VCaP (cell line): ENCODE data around the gene CYP4X1.
"Not testable (repeated sequence)": the region's sequence is repeated elsewhere in the genome, so short reads cannot be mapped to it uniquely, and the experiment has no call there.

Experiments used
- H3K27ac ChIP-seq: fragments of 450-650 bp; 2 replicates; pipeline ENCODE4 v1.5.1; 2017
- TF ChIP-seq, protein P1 (sequence below): fragments of 450-650 bp; conservative IDR thresholded peaks from 2 replicates; pipeline ENCODE4 v1.5.1; 2017; ENCODE audit warnings: mild to moderate bottlenecking, moderate library complexity

CYP4X1 gene

GRCh38 chr1:47002211-47002610 lies 21.3 kb upstream of the CYP4X1 start:
- TF ChIP-seq, protein P1, sequence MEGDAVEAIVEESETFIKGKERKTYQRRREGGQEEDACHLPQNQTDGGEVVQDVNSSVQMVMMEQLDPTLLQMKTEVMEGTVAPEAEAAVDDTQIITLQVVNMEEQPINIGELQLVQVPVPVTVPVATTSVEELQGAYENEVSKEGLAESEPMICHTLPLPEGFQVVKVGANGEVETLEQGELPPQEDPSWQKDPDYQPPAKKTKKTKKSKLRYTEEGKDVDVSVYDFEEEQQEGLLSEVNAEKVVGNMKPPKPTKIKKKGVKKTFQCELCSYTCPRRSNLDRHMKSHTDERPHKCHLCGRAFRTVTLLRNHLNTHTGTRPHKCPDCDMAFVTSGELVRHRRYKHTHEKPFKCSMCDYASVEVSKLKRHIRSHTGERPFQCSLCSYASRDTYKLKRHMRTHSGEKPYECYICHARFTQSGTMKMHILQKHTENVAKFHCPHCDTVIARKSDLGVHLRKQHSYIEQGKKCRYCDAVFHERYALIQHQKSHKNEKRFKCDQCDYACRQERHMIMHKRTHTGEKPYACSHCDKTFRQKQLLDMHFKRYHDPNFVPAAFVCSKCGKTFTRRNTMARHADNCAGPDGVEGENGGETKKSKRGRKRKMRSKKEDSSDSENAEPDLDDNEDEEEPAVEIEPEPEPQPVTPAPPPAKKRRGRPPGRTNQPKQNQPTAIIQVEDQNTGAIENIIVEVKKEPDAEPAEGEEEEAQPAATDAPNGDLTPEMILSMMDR: peak; percentile 82
- H3K27ac ChIP-seq: no peak overlapping the region

DNA sequence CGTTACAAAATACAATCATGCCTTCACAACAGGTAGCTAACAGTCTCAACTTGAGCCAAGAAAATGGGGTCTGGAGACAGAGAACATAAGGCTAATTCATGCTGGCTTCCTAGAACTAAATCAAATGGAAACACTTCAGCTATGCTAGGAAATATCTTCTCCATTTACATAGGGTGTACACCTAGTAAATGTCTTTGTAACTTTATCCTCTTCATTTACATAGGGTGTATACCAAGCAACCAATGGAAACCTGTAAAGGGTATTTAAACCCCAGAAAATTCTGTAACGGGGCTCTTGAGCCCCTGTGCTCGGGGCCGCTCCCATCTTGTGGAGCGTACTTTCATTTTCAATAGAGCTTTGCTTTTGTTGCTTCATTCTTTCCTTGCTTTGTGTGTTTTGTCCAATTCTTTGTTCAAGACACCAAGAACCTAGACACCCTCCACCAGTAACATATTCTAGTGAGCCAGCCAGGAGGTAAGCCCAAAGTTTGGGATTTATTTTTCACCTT lies 19.5 kb upstream of the CYP4X1 start:
- TF ChIP-seq, protein P1: no peak

DNA sequence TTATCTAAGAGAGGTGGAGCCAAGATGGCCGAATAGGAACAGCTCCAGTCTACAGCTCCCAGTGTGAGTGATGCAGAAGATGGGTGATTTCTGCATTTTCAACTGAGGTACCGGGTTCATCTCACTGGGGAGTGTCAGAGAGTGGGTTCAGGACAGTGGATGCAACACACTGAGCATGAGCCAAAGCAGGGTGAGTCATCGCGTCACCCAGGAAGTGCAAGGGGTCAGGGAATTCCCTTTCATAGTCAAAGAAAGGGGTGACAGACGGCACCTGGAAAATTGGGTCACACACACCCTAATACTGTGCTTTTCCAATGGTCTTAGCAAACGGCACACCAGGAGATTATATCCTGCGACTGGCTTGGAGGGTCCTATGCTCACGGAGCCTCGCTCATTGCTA lies 17.0 kb upstream of the CYP4X1 start:
- not testable (repeated sequence) for H3K27ac ChIP-seq

More for the DNA sequence above, 19.5 kb upstream of the CYP4X1 start:
- H3K27ac ChIP-seq: no peak overlapping the region

GRCh38 chr1:47013293-47013692 lies 10.2 kb upstream of the CYP4X1 start:
- no peak overlapping the region for H3K27ac ChIP-seq
- TF ChIP-seq, protein P1: no peak

DNA sequence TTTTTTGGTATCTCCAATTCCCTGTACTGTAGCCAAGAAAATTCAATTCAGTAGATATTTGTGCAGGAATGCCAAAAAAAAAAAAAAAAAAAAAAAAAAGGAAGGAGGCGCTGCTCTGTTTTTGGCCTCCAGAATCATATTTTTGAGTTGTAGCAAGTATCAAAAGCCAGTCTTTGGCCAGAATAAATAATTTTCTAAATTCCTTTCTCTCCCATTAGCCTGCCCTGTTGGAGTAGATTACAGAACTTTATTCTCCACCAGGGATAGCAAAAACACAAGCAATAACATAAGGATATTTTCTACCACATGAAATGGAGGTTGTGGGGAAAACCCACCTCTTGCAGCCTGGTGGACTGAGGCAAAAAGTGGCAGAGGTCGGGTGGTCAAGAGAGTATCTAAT lies 2.4 kb upstream of the CYP4X1 start:
- TF ChIP-seq, protein P1: no peak

DNA sequence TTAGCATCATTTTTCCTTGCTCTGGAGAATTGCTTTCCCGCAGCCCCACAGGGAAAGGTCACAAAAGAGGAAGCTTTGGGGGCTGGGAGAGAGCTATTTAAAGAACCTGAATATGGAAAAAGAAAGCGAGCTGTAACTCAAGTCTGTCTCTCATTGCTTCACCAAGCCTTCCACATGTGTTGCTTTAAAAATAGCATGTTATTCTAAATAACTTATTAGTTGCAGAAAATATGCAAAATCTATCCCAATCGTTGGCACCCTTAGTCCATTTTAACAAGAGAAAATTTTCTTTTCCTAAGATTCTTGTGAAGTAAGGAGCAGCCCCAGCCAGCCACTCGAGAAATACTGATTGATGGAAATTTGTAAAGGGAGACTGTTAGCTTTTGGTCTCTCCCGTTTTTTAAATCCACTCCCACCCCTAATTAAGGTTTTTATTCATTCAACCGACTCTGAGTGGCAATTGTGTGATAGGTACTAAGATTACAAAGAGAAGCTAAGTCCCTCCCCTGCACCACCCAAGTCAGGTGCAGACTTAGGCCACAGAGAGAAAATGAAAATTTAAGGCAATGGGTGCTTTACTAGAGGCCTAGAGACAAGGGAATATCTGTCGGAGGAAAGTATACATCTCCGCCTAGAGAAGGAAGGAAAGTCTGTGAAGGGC lies 802 bp downstream of the CYP4X1 start:
- peak overlapping the region; percentile 65 for H3K27ac ChIP-seq
- TF ChIP-seq, protein P1: no peak

More for the DNA sequence above, 2.4 kb upstream of the CYP4X1 start:
- H3K27ac ChIP-seq: no peak overlapping the region

DNA sequence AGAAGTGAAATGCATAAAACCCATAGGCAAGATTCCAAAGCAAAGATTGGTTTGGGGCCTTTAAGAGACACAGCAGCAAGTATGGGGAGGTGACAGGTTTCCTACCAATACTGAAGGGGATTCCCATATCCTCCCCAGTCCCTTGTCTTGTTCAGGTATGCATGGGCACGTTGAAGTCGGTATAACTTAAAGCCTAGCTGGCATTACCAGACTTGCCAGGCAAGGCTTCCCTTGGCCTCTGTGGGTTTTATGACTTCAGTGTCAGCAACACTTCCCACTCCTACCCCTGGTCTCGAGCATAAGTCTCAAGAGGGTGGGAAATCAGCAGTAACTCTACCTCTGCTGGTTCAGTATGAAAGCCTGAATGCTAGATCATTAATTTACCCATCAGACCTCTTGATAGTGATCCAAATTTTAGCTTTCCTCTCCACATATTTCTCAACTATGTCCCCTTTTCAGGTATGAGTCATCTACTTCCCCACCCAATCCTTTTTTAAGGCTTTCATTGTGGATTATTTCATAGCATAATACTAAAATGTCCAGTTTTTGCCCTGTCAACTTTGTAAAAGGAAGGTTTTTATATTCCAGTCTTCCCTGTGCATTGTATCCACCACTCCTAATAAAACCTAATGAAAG lies 6.8 kb downstream of the CYP4X1 start:
- peak overlapping the region; percentile 91 for H3K27ac ChIP-seq
- TF ChIP-seq, protein P1: no peak

DNA sequence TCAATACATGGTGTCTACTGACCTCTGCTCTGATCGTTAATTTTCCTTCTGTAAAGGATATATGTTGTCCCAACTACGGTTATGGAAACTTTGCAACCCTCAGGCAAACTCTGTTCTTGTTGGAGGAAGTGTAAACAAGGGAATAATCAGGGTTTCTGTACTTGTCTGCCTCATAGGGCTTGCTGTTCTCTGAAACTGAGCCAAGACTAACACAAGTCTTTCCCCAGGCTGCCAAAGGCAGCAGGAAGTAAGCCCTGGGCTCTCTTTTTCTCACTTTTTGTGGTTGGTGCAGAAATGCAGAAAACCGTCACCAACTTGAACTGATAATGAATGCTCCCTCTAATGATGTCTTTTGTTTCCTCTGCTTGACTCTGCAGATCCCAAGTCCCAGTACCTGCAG lies 7.6 kb downstream of the CYP4X1 start:
- TF ChIP-seq, protein P1: no peak
- H3K27ac ChIP-seq: peak overlapping the region; percentile 91
